Panc1 (cell line): ENCODE data around the gene PPP1R14C. TPM values are rescaled to one million over a fixed set of nuclear protein-coding genes. Genes with fewer than 3 reads are reported as not detected.

Source experiments
- ATAC-seq: fragments of 200-7000 bp; cut with Tn5 transposase; 2 replicates; pipeline ENCODE4 v1.9.1; 2020; ENCODE audit warnings: mild to moderate bottlenecking, moderate library complexity
- BruUV-seq: library from RNA; stranded (reverse); fragments of 400-500 nt; replicated peaks from 2 replicates; lab custom pipeline; 2021; lab: Mats Ljungman, UMichigan
- CTCF ChIA-PET: fragments of 300-600 bp; sonication (Branson Sonifier 250); formaldehyde crosslinking; loops from one replicate; lab custom pipeline; 2022; ENCODE audit warnings: antibody characterized with exemption; lab: Charles Lee
- POLR2A ChIA-PET: fragments of 300-600 bp; sonication (Branson Sonifier 250); formaldehyde crosslinking; loops from one replicate; lab custom pipeline; 2022; ENCODE audit warnings: antibody characterized with exemption; lab: Charles Lee
- DNase-seq: peaks from one replicate; pipeline ENCODE4 v3.0.0-alpha.2; 2010; ENCODE audit warnings: low read depth, low spot score
- H3K27ac ChIP-seq: 2 replicates; pipeline ENCODE4 v1.5.1; 2011; ENCODE audit warnings: mild to moderate bottlenecking, low read length, inconsistent platforms
- H3K27me3 ChIP-seq: fragments of 200-500 bp; sonication (Bioruptor generic); 2 replicates; pipeline ENCODE4 v1.6.0; 2014; ENCODE audit warnings: low read length, inconsistent platforms; ENCODE audit not compliant: control insufficient read depth, insufficient read depth
- H3K36me3 ChIP-seq: fragments of 200-500 bp; sonication (Bioruptor generic); 2 replicates; pipeline ENCODE4 v1.5.1; 2014; ENCODE audit warnings: inconsistent platforms, mild to moderate bottlenecking, low read length, moderate library complexity; ENCODE audit not compliant: control insufficient read depth, insufficient read depth
- H3K4me1 ChIP-seq: 2 replicates; pipeline ENCODE4 v1.5.1; 2011; ENCODE audit warnings: inconsistent platforms, mild to moderate bottlenecking, low read length, moderate library complexity; ENCODE audit not compliant: control insufficient read depth, insufficient read depth
- H3K4me3 ChIP-seq, 2 experiments: 2 replicates each; pipeline ENCODE4 v1.5.1; 2011 to 2012; ENCODE audit warnings: low read depth in 2 of 2, low read length in 2 of 2, mild to moderate bottlenecking in 2 of 2, inconsistent platforms in 1 of 2, moderate library complexity in 1 of 2
- H3K9me3 ChIP-seq: fragments of 200-500 bp; sonication (Bioruptor generic); 2 replicates; pipeline ENCODE4 v1.5.1; 2014; ENCODE audit warnings: low read depth, mild to moderate bottlenecking, inconsistent platforms, low read length, moderate library complexity; ENCODE audit not compliant: control insufficient read depth, insufficient read depth
- POLR2AphosphoS5 ChIP-seq: IDR thresholded peaks from 2 replicates; pipeline ENCODE4 v1.6.1; 2012; ENCODE audit warnings: mild to moderate bottlenecking, low read depth, low read length, moderate library complexity
- REST ChIP-seq, 2 experiments: IDR thresholded peaks; 2 replicates each; pipeline ENCODE4 v1.6.1; 2011 to 2012; ENCODE audit warnings: low read depth in 2 of 2, control low read depth in 1 of 2, low read length in 1 of 2, mild to moderate bottlenecking in 1 of 2, moderate library complexity in 1 of 2; ENCODE audit not compliant: insufficient read depth in 1 of 2
- SIN3A ChIP-seq: IDR thresholded peaks from 2 replicates; pipeline ENCODE4 v1.6.1; 2012; ENCODE audit warnings: low read depth, mild to moderate bottlenecking, low read length, moderate library complexity, borderline replicate concordance; ENCODE audit not compliant: insufficient read depth
- TCF7L2 ChIP-seq: IDR thresholded peaks from 2 replicates; pipeline ENCODE4 v1.6.1; 2011; ENCODE audit warnings: mild to moderate bottlenecking, low read depth, low read length, inconsistent platforms
- in situ Hi-C: cut with HindIII; loops from 2 replicates; pipeline ENCODE4 v1.10.0; 2016; ENCODE audit warnings: low sequenced_read_pairs, low pct_unique_long_range_greater_than_20kb
- intact Hi-C: fragments of 100-400 bp; cut with micrococcal nuclease; formaldehyde crosslinking; loops from one replicate; pipeline ENCODE4 v1.10.0; 2022; ENCODE audit not compliant: unreplicated experiment
- total RNA-seq: library from RNA; stranded (reverse); gene quantifications from one replicate; pipeline ENCODE4 v1.2.1, GENCODE V29; 2021; ENCODE audit not compliant: unreplicated experiment
- TF ChIP-seq, protein P1 (sequence below): fragments of 450-650 bp; IDR thresholded peaks from 2 replicates; pipeline ENCODE4 v1.5.1; 2017; ENCODE audit warnings: mild to moderate bottlenecking

PPP1R14C gene
- total RNA-seq, 1 experiment from 2014 or later = not detected

- H3K4me3 ChIP-seq = no peak overlapping the region
- CTCF ChIA-PET = no interaction called here
- intact Hi-C loops = no loop called here
- TF ChIP-seq TCF7L2 = no peak
- TF ChIP-seq REST (IDR thresholded peaks at IDR 0.05; ENCODE audit: insufficient read depth in 1 of 2, low read depth in 2 of 2, low read length in 1 of 2) = no peak
- no peaks in the 10 kb centered on the region for H3K36me3 ChIP-seq
- H3K27me3 ChIP-seq = peaks cover 27% of the 10 kb centered on the region
- no peak overlapping the region for H3K27ac ChIP-seq
- in situ Hi-C loops = no loop called here
- ATAC-seq (no peak), DNase-seq (no peak)
- H3K4me1 ChIP-seq = no peaks in the 10 kb centered on the region
- no TSS peak for BruUV-seq
- no peaks in the 10 kb centered on the region for H3K9me3 ChIP-seq
- POLR2A ChIA-PET = no interaction called here
Observed at GRCh38 chr6:150157081-150157480, 14.2 kb downstream of the PPP1R14C start.

- no peaks in the 10 kb centered on the region for H3K4me1 ChIP-seq
- H3K36me3 ChIP-seq = no peaks in the 10 kb centered on the region
- H3K9me3 ChIP-seq = no peaks in the 10 kb centered on the region
- H3K4me3 ChIP-seq = no peak overlapping the region
- no TSS peak for BruUV-seq
- H3K27ac ChIP-seq = no peak overlapping the region
- ChIA-PET CTCF (no interaction called here), POLR2A (no interaction called here)
- peaks cover 14% of the 10 kb centered on the region for H3K27me3 ChIP-seq
- in situ Hi-C loops (no loop called here), intact Hi-C loops (no loop called here)
- no peak for ATAC-seq
- no peak for DNase-seq
- no peak for TF ChIP-seq REST (IDR thresholded peaks at IDR 0.05; ENCODE audit: insufficient read depth in 1 of 2, low read depth in 2 of 2, low read length in 1 of 2)
- no peak for TF ChIP-seq SIN3A
Observed at GRCh38 chr6:150159757-150160156, 16.9 kb downstream of the PPP1R14C start.

DNA sequence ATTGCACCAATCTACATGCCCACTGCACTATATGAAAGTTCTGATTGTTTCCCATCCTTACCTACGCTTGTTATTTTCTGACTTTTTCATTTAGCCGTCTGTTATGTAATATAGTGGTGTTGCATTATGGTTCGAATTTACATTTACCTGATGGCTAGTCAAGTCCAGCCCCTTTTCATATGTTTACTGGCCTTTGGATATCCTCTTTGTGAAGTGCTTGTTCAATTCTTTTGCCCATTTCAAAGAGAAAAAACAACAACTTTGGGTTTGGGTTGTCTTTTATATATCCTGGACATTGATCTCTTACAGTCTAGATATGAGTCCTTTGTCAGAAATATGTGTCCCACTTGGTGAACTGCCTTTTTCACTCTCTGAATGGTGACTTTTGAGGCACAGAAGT, 21.1 kb downstream of the PPP1R14C start:
- intact Hi-C loops (no loop called here), in situ Hi-C loops (no loop called here)
- no peaks in the 10 kb centered on the region for H3K4me1 ChIP-seq
- TF ChIP-seq TCF7L2 (no peak), SIN3A (no peak), POLR2AphosphoS5 (no peak), REST (IDR thresholded peaks at IDR 0.05; ENCODE audit: insufficient read depth in 1 of 2, low read depth in 2 of 2, low read length in 1 of 2) (no peak)
- TF ChIP-seq, protein P1, sequence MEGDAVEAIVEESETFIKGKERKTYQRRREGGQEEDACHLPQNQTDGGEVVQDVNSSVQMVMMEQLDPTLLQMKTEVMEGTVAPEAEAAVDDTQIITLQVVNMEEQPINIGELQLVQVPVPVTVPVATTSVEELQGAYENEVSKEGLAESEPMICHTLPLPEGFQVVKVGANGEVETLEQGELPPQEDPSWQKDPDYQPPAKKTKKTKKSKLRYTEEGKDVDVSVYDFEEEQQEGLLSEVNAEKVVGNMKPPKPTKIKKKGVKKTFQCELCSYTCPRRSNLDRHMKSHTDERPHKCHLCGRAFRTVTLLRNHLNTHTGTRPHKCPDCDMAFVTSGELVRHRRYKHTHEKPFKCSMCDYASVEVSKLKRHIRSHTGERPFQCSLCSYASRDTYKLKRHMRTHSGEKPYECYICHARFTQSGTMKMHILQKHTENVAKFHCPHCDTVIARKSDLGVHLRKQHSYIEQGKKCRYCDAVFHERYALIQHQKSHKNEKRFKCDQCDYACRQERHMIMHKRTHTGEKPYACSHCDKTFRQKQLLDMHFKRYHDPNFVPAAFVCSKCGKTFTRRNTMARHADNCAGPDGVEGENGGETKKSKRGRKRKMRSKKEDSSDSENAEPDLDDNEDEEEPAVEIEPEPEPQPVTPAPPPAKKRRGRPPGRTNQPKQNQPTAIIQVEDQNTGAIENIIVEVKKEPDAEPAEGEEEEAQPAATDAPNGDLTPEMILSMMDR = no peak
- no peak overlapping the region for H3K27ac ChIP-seq
- ATAC-seq (no peak), DNase-seq (no peak)
- no peaks in the 10 kb centered on the region; the same call in 1 of the 2 replicates for H3K27me3 ChIP-seq
- ChIA-PET CTCF (no interaction called here), POLR2A (no interaction called here)
- H3K9me3 ChIP-seq = no peaks in the 10 kb centered on the region
- no TSS peak for BruUV-seq
- H3K36me3 ChIP-seq = no peaks in the 10 kb centered on the region
- no peak overlapping the region for H3K4me3 ChIP-seq
